HG03039 (cell line): ENCODE data around the gene CPVL.
"Not testable (repeated sequence)": the region's sequence is repeated elsewhere in the genome, so short reads cannot be mapped to it uniquely, and the experiment has no call there.

Experiments
- ATAC-seq: cut with Tn5 transposase; IDR thresholded peaks from one replicate; pipeline ENCODE4 v1.9.1; 2021; ENCODE audit warnings: mild to moderate bottlenecking, moderate library complexity; ENCODE audit not compliant: unreplicated experiment

Gene CPVL

GRCh38 chr7:29093091-29093490 is 53.2 kb downstream of the CPVL start:
- not testable (repeated sequence) for ATAC-seq

- no peak for ATAC-seq
Observed at GRCh38 chr7:29091715-29092114, 54.6 kb downstream of the CPVL start.

- ATAC-seq = no peak
Observed at GRCh38 chr7:29090836-29091601, 55.3 kb downstream of the CPVL start.

- no peak for ATAC-seq
Observed at GRCh38 chr7:29090151-29090805, 56.1 kb downstream of the CPVL start.

GRCh38 chr7:29087840-29088170 is 58.5 kb downstream of the CPVL start:
- ATAC-seq = no peak

- ATAC-seq = no peak
Observed at GRCh38 chr7:29086545-29086944, 59.8 kb downstream of the CPVL start.

GRCh38 chr7:29084832-29085231 is 61.5 kb downstream of the CPVL start:
- peak; percentile 59 for ATAC-seq

- no peak for ATAC-seq
Observed at GRCh38 chr7:29080803-29081202, 65.5 kb downstream of the CPVL start.

GRCh38 chr7:29078311-29079260 is 67.8 kb downstream of the CPVL start:
- no peak for ATAC-seq

GRCh38 chr7:29077854-29078253 is 68.5 kb downstream of the CPVL start:
- no peak for ATAC-seq

GRCh38 chr7:29077176-29077575 is 69.2 kb downstream of the CPVL start:
- ATAC-seq = no peak

GRCh38 chr7:29076631-29077030 is 69.7 kb downstream of the CPVL start:
- ATAC-seq = no peak

GRCh38 chr7:29075606-29076005 is 70.7 kb downstream of the CPVL start:
- no peak for ATAC-seq

- no peak for ATAC-seq
Observed at GRCh38 chr7:29071203-29071874, 75.0 kb downstream of the CPVL start.

GRCh38 chr7:29066641-29067040 is 79.7 kb downstream of the CPVL start:
- ATAC-seq = no peak

GRCh38 chr7:29065181-29065857 is 81.0 kb downstream of the CPVL start:
- ATAC-seq = no peak

- ATAC-seq = no peak
Observed at GRCh38 chr7:29063872-29064271, 82.5 kb downstream of the CPVL start.

- no peak for ATAC-seq
Observed at GRCh38 chr7:29063236-29063635, 83.1 kb downstream of the CPVL start.

GRCh38 chr7:29053105-29053872 is 93.0 kb downstream of the CPVL start:
- ATAC-seq = no peak

- ATAC-seq = no peak
Observed at GRCh38 chr7:29046978-29047377, 99.4 kb downstream of the CPVL start.
